Aorta (tissue), 5 donors: ENCODE data around the gene LTBP2. TPM values are rescaled to one million over a fixed set of nuclear protein-coding genes. Genes with fewer than 3 reads are reported as not detected.
A peak's percentile ranks its signal among the peaks of the same experiment; 100 is the strongest.

Experiments
- ATAC-seq: fragments of 200-7000 bp; cut with Tn5 transposase; one replicate; pipeline ENCODE4 v1.9.1; 2022; ENCODE audit warnings: moderate library complexity; ENCODE audit not compliant: low FRiP score
- DNase-seq, 2 donors: peaks; one replicate each; pipeline ENCODE4 v3.0.0-alpha.2; 2020
- H3K27ac ChIP-seq, 2 donors: one replicate each; pipeline ENCODE4 v1.5.1; 2013; ENCODE audit warnings: low read length in 2 of 2, mild to moderate bottlenecking in 2 of 2, moderate library complexity in 2 of 2, control low read depth in 1 of 2, inconsistent platforms in 1 of 2, low read depth in 1 of 2
- H3K27me3 ChIP-seq, 2 donors: one replicate each; pipeline ENCODE4 v1.6.1; 2013; ENCODE audit warnings: control low read depth in 1 of 2, low read length in 1 of 2, mild to moderate bottlenecking in 1 of 2, moderate library complexity in 1 of 2; ENCODE audit not compliant: insufficient read depth in 2 of 2, control insufficient read depth in 1 of 2
- H3K36me3 ChIP-seq, 2 donors: one replicate each; pipeline ENCODE4 v1.6.1; 2013; ENCODE audit warnings: control low read depth in 1 of 2, low read length in 1 of 2, mild to moderate bottlenecking in 1 of 2; ENCODE audit not compliant: insufficient read depth in 2 of 2, control insufficient read depth in 1 of 2
- H3K4me1 ChIP-seq, 2 donors: one replicate each; pipeline ENCODE4 v1.6.1; 2013; ENCODE audit warnings: low read length in 2 of 2, control low read depth in 1 of 2, mild to moderate bottlenecking in 1 of 2, moderate library complexity in 1 of 2; ENCODE audit not compliant: insufficient read depth in 2 of 2, control insufficient read depth in 1 of 2
- H3K4me3 ChIP-seq, 2 donors: one replicate each; pipeline ENCODE4 v1.5.1; 2013; ENCODE audit warnings: low read length in 2 of 2, control low read depth in 1 of 2, mild to moderate bottlenecking in 1 of 2
- H3K9me3 ChIP-seq: one replicate; pipeline ENCODE4 v1.6.1; 2013; ENCODE audit warnings: mild to moderate bottlenecking, low read length; ENCODE audit not compliant: control insufficient read depth
- WGBS, 2 donors: extraction: QIAGEN DNeasy Blood & Tissue Kit; methylation state at CpG; one replicate each; pipeline ENCODE4 v1.1.7; 2013; 5-methylcytosine and 5-hydroxymethylcytosine counted together
- intact Hi-C, 2 donors: fragments of 100-400 bp; cut with DNase I; formaldehyde crosslinking; loops; one replicate each; pipeline versions ENCODE4 v1.14.2 to v1.15.0; 2022
- polyA plus RNA-seq, 2 donors: library from polyadenylated mRNA; stranded (reverse); fragments of 200-250 nt; gene quantifications; one replicate each; pipeline ENCODE4 v1.2.3, GENCODE V29; 2013
- total RNA-seq, 2 donors: library from RNA; stranded (reverse); fragmentation: NEBNext Ultra II Directional; extraction: Animal tissue kit (Norgen Biotek cat#: 25700); gene quantifications; one replicate each; pipeline ENCODE4 v1.2.1, GENCODE V29; 2021
- donor health status: healthy with polysubstance abuse.
- donor health status: Bipolar disorder and iron deficiency.
- donor health status: DM: no; HTN: no; CAD: no.
- donor health status: DM: no; HTN: no; CAD: no.
- donor health status: DM: yes; HTN: yes; CAD: no.

LTBP2 gene
- total and polyA plus RNA-seq, 4 donors, result 40.4 to 363 (median 228) TPM

DNA sequence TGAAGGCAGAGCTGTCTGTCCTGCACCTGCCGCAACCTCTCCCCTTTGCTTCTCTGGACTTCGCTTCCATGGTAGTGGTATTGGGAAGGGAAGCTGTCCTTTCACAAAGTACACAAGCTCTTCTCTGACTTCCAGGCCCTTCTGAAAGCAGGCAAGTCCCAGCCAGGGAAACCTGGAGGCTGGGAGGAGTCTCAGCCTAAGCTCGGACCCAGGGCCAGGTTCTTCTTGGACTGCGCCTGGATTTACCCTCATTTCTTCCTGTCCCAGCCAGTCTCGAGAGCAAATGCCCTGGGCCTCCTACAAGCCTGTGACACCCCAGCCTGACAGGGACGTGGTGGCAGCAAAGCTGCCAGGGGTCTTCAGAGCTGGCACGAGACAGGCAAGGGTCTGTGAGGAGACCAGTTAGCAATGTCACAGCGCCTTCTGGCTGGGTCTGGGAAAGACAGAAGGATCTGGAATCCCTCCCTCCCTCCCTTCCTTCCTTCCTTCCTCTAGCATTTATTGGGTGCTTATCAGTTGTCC, 96.1 kb downstream of the LTBP2 start:
- peak overlapping the region in 1 of 2 donors; percentile 16 for H3K27ac ChIP-seq
- H3K9me3 ChIP-seq, result no peaks in the 10 kb centered on the region

DNA sequence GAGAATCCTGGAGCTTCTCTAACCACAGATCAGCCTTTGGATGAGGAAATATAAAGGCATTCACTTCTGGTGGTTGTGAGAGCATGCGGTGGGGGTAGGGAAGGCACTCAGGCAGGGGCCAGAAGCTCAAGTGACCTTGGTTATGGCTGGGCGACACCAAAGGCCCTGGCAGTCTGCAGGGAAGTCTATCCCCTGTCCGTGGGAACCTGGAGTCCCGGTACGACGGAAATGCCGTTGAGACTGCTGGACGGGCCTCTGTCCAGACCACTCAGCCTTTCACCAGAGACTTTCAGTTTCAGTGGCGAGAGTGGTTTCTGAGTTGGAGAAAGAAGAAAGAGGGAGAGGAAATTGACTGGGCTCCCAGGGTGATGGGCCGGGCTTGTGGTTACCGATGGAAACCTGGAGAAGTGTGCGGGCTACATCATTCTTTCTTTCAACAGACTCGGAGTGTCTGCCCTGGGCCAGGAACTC, 97.5 kb downstream of the LTBP2 start:
- 19 to 30% methylated on average over 13 of the region's 13 CpGs for WGBS, 2 donors
- Histone ChIP-seq H3K27ac (peak overlapping the region; percentile 38 to 50), H3K36me3 (peaks cover 0 to 2% of the 10 kb centered on the region in 2 donors), H3K4me3 (no peak overlapping the region), H3K4me1 (peaks cover 0 to 5% of the 10 kb centered on the region in 2 donors), H3K27me3 (no peaks in the 10 kb centered on the region), H3K9me3 (no peaks in the 10 kb centered on the region)
- DNase-seq (peak; percentile 86 to 88), ATAC-seq (no peak)
- intact Hi-C loops, result no loop called here

More for the DNA sequence above, 96.1 kb downstream of the LTBP2 start:
- H3K4me3 ChIP-seq, result no peak overlapping the region
- no peaks in the 10 kb centered on the region for H3K27me3 ChIP-seq
- intact Hi-C loops, result no loop called here
- peaks cover 0 to 5% of the 10 kb centered on the region in 2 donors for H3K4me1 ChIP-seq
- peaks cover 0 to 2% of the 10 kb centered on the region in 2 donors for H3K36me3 ChIP-seq
- WGBS, 2 donors, result 84 to 85% methylated on average over 8 of the region's 8 CpGs
- DNase-seq (peak in 1 of 2 donors; percentile 28), ATAC-seq (no peak)

DNA sequence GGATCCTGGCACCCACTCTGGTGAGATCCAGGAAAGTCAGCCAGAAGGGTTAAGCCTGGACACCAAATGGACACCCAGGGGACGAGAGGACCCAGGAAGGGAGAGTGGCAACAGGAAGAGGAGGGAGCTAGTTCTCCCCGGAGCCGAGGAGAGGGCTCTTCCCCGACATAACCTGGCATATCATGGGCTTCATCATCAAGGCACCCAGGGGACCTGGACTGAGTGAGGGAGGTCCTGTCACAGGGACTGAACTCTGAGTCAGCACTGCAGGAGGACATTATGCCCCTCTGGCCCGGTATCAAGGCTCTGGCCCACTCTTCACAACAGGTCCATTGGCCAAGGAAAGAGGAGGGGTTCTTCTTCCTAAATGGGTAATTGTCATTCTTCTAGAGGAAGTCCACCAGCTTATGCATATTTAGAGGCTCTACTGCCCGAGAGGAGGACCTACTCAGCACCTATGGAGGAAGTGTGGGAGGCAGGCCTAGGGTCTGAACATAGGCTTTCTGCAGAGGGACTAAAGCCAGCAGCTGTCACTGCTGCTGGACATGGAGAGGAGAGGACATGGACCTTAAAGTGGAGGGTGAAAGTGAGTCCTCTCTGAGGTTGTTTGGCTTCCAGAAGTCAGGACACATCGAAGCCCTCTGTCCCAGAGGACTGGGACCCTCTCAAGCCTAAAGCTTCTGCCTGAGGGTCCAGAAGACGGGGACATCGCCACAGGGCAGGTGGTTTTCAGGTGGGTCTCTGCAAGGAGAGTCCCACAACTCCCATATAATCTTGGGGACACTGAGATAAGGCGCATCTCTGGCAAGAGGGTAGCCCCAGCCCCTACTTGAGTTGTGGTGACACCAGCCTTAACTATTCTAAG, 99.8 kb downstream of the LTBP2 start:
- Histone ChIP-seq H3K9me3 (no peaks in the 10 kb centered on the region), H3K27ac (peak overlapping the region in 1 of 2 donors; percentile 74), H3K36me3 (peaks cover 0 to 5% of the 10 kb centered on the region in 2 donors), H3K4me3 (no peak overlapping the region), H3K27me3 (no peaks in the 10 kb centered on the region), H3K4me1 (peaks cover 0 to 5% of the 10 kb centered on the region in 2 donors)
- ATAC-seq, result no peak
- WGBS, 2 donors, result 39 to 40% methylated on average over 10 of the region's 10 CpGs
- intact Hi-C loops, result no loop called here
- DNase-seq, result peak; percentile 48 to 62

DNA sequence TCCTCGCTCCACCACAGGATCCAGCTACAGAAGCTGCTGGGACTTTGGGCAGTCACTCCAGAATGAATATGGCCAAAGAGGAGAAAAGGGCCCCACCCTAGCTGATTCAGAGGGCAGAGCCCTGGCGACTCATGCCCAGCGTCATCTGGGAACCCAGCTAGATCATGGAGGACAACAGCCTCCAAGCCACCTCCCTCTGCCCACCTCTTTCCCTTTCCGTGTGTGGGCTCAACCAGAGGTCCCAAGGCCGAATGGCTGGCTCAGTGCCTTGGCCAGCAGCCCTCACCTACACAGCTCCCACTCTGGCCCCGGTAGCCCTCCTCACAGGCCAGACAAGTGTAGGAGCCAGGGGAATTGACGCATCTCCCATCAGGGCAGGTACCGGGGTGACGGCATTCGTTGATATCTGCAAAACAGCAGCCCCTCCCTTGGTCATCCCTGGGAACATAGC, 101.1 kb downstream of the LTBP2 start:
- H3K4me1 ChIP-seq, result peaks cover 0 to 5% of the 10 kb centered on the region in 2 donors
- WGBS, 2 donors, result 33 to 34% methylated on average over 10 of the region's 10 CpGs
- DNase-seq (peak; percentile 73 to 88), ATAC-seq (peak; percentile 16)
- H3K4me3 ChIP-seq, result no peak overlapping the region
- no peaks in the 10 kb centered on the region for H3K9me3 ChIP-seq
- H3K27ac ChIP-seq, result peak overlapping the region in 1 of 2 donors; percentile 74
- intact Hi-C loops, result no loop called here
- peaks cover 0 to 3% of the 10 kb centered on the region in 2 donors for H3K36me3 ChIP-seq
- no peaks in the 10 kb centered on the region for H3K27me3 ChIP-seq

DNA sequence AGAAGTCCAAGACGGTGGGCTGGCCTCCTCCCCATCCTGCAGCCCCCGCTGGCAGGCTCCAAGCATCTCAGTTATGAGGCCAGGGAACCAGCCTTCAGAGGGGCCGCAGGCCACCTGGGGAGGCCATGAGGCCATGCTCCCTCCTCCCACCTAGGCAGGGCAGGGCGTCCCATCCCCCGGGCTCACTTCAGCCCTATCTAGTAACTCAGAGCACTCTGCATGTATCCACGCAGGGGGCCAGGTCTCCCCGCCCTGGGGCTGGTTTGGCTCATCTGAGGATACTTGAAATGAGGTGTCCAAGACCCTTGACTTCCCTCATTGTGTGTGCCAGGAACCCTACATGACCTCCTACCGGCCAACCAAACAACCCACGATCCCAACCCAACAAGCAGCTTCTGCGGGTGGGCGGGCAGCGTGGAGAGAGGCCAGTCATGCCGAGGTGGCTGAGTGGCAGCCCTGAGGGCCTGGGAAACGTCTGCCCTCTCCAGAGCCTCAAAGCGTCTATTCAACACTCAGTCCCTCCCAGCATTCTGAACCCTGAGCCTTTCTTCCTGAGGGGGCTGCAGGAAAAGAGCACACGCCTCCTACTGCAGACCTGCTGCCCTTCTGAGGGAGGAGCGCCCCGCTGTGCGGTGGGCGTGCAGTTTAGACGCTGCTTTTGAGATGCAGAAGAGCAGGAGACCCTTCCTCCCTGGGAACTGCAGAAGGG, 101.7 kb downstream of the LTBP2 start:
- H3K36me3 ChIP-seq, result peaks cover 0 to 3% of the 10 kb centered on the region in 2 donors
- ATAC-seq (no peak), DNase-seq (peak; percentile 53 to 73)
- peaks cover 0 to 5% of the 10 kb centered on the region in 2 donors for H3K4me1 ChIP-seq
- 53 to 56% methylated on average over 21 of the region's 21 CpGs for WGBS, 2 donors
- H3K27me3 ChIP-seq, result no peaks in the 10 kb centered on the region
- no peaks in the 10 kb centered on the region for H3K9me3 ChIP-seq
- intact Hi-C loops, result no loop called here
- peak overlapping the region in 1 of 2 donors; percentile 28 for H3K27ac ChIP-seq
- no peak overlapping the region for H3K4me3 ChIP-seq

DNA sequence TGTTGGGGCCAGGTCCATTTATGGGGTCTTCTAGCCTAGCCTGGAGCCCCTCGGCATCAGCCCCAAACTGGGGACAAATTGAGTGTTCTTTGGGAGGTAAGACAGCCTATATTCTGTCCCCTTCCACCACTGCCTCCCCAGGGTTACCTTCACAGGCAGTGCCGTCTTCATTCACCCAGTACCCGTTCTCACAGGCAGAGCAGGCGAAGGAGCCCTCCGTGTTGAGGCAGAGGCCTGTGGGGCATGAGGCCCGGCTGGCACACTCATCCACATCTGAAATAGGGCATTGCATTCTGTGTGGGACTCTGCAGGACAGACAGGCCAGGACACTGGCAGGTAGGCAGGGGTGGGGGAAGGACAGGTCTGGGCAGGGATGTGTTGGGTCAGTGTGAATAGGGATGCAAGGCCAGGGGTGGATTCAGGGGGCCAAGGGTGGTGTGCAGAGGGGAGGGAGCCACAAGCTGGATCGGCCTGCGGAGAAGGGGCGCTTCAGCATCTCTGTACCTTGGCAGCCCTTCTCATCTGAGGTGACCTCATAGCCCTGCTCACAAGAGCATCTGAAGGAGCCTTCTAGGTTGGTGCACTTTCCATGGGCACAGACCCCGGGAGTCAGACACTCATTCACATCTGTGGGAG, 102.3 kb downstream of the LTBP2 start:
- ATAC-seq (no peak), DNase-seq (peak; percentile 45 to 64)
- WGBS, 2 donors, result 76 to 86% methylated on average over 7 to 10 of the region's 10 CpGs
- H3K4me1 ChIP-seq, result peaks cover 0 to 5% of the 10 kb centered on the region in 2 donors
- H3K9me3 ChIP-seq, result no peaks in the 10 kb centered on the region
- no peak overlapping the region for H3K4me3 ChIP-seq
- H3K36me3 ChIP-seq, result peaks cover 0 to 3% of the 10 kb centered on the region in 2 donors
- intact Hi-C loops, result loop anchor here in 1 of 2 donors (10.0 kb wide), 1 partner anchor 205 kb away; the partner anchor contains the start of genes AREL1 and FCF1
- H3K27ac ChIP-seq, result no peak overlapping the region
- no peaks in the 10 kb centered on the region for H3K27me3 ChIP-seq

DNA sequence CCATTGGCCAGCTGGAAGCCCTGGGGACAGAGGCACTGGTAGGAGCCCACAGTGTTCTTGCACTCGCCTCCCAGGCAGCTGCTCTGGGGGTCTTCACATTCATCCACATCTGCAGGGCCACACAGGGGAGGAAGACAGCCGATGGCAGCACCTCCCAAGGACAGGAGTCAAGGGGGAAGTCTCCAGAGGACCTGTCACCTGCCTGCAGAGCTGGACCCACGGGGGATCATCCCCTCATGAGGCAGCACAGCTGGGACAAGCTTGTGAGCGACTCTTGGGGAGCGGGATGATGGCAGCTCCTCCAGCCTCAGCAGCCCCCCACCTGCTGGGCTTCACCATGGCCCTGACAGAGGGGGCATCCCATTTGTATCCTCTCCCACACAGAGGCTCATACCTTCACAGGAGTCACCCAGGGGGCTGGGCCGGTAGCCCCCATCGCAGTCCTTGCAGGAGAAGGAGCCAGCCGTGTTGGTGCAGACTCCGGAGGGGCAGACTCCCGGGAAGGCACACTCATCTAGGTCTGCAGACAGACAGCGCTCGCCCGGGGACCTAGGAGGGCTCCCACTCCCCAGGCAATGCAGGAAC, 103.1 kb downstream of the LTBP2 start:
- Histone ChIP-seq H3K4me3 (no peak overlapping the region), H3K36me3 (peaks cover 0 to 5% of the 10 kb centered on the region in 2 donors), H3K27me3 (no peaks in the 10 kb centered on the region), H3K9me3 (no peaks in the 10 kb centered on the region), H3K27ac (peak overlapping the region in 1 of 2 donors; percentile 2), H3K4me1 (peaks cover 0 to 5% of the 10 kb centered on the region in 2 donors)
- ATAC-seq (no peak), DNase-seq (peak; percentile 39 to 70)
- intact Hi-C loops, result loop anchor here in 1 of 2 donors (10.0 kb wide), 1 partner anchor 206 kb away; the partner anchor contains the start of genes AREL1 and FCF1
- WGBS, 2 donors, result 81 to 82% methylated on average over 13 of the region's 13 CpGs
